H9 (cell line): ENCODE results near the gene TKFC. TPM values are rescaled to one million over a fixed set of nuclear protein-coding genes. Genes with fewer than 3 reads are reported as not detected.

ENCODE experiments used
- DNase-seq: peaks from one replicate; pipeline ENCODE4 v3.0.0-alpha.2; 2017
- H2AFZ ChIP-seq: one replicate; pipeline ENCODE4 v1.6.1; 2013; ENCODE audit warnings: mild to moderate bottlenecking, low read length, control low read depth, moderate library complexity
- H2AK5ac ChIP-seq: 2 replicates; pipeline ENCODE4 v1.6.1; 2013; ENCODE audit warnings: low read length, control low read depth, mixed read lengths; ENCODE audit not compliant: insufficient read length
- H2BK120ac ChIP-seq: one replicate; pipeline ENCODE4 v1.6.1; 2013; ENCODE audit warnings: low read depth, mild to moderate bottlenecking, low read length, control low read depth, inconsistent platforms; ENCODE audit not compliant: poor library complexity, severe bottlenecking
- H2BK12ac ChIP-seq: 2 replicates; pipeline ENCODE4 v1.6.1; 2013; ENCODE audit warnings: low read length, control low read depth, mixed read lengths, low read depth; ENCODE audit not compliant: insufficient read length
- H2BK15ac ChIP-seq: 2 replicates; pipeline ENCODE4 v1.6.1; 2013; ENCODE audit warnings: low read depth, low read length, control low read depth
- H2BK20ac ChIP-seq: one replicate; pipeline ENCODE4 v1.6.1; 2013; ENCODE audit warnings: low read depth, mild to moderate bottlenecking, low read length, control low read depth, inconsistent platforms; ENCODE audit not compliant: poor library complexity, severe bottlenecking
- H2BK5ac ChIP-seq: 2 replicates; pipeline ENCODE4 v1.6.1; 2013; ENCODE audit warnings: low read length, control low read depth, mixed read lengths; ENCODE audit not compliant: insufficient read length
- H3K14ac ChIP-seq: 2 replicates; pipeline ENCODE4 v1.6.1; 2013; ENCODE audit warnings: low read length, control low read depth; ENCODE audit not compliant: insufficient read depth
- H3K18ac ChIP-seq: 2 replicates; pipeline ENCODE4 v1.6.1; 2013; ENCODE audit warnings: low read depth, mild to moderate bottlenecking, mixed read lengths, low read length, control low read depth; ENCODE audit not compliant: insufficient read length
- H3K23ac ChIP-seq: 2 replicates; pipeline ENCODE4 v1.6.1; 2013; ENCODE audit warnings: low read length, control low read depth, mixed read lengths, low read depth; ENCODE audit not compliant: insufficient read length
- H3K23me2 ChIP-seq: 2 replicates; pipeline ENCODE4 v1.6.1; 2013; ENCODE audit warnings: low read depth, mild to moderate bottlenecking, mixed read lengths, low read length, control low read depth; ENCODE audit not compliant: insufficient read length, poor library complexity, severe bottlenecking
- H3K27ac ChIP-seq: 2 replicates; pipeline ENCODE4 v1.5.1; 2013; ENCODE audit warnings: low read length, control low read depth, mixed read lengths, low read depth; ENCODE audit not compliant: insufficient read length
- H3K27me3 ChIP-seq: 2 replicates; pipeline ENCODE4 v1.6.1; 2013; ENCODE audit warnings: low read length, control low read depth, inconsistent platforms; ENCODE audit not compliant: insufficient read depth
- H3K4ac ChIP-seq: 2 replicates; pipeline ENCODE4 v1.6.1; 2013; ENCODE audit warnings: low read depth, mild to moderate bottlenecking, control low read depth, inconsistent platforms, low read length, moderate library complexity
- H3K4me1 ChIP-seq: 2 replicates; pipeline ENCODE4 v1.6.1; 2013; ENCODE audit warnings: low read length, control low read depth, inconsistent platforms; ENCODE audit not compliant: insufficient read depth
- H3K4me2 ChIP-seq: 2 replicates; pipeline ENCODE4 v1.6.1; 2013; ENCODE audit warnings: low read length, control low read depth, mixed read lengths; ENCODE audit not compliant: insufficient read length, insufficient read depth
- H3K56ac ChIP-seq: 2 replicates; pipeline ENCODE4 v1.6.1; 2013; ENCODE audit warnings: low read depth, mild to moderate bottlenecking, mixed read lengths, low read length, control low read depth; ENCODE audit not compliant: insufficient read length
- H3K79me1 ChIP-seq: 2 replicates; pipeline ENCODE4 v1.6.1; 2013; ENCODE audit warnings: low read depth, mild to moderate bottlenecking, moderate library complexity, low read length, control low read depth, inconsistent platforms; ENCODE audit not compliant: insufficient read depth, poor library complexity, severe bottlenecking
- H3K79me2 ChIP-seq: 2 replicates; pipeline ENCODE4 v1.6.1; 2013; ENCODE audit warnings: low read length, control low read depth, inconsistent platforms; ENCODE audit not compliant: insufficient read depth
- H3K9ac ChIP-seq: 2 replicates; pipeline ENCODE4 v1.6.1; 2013; ENCODE audit warnings: low read length, control low read depth, mixed read lengths; ENCODE audit not compliant: insufficient read length; ENCODE audit errors: extremely low read depth
- H3K9me3 ChIP-seq: one replicate; pipeline ENCODE4 v1.6.1; 2013; ENCODE audit warnings: low read depth, low read length, inconsistent platforms; ENCODE audit not compliant: control insufficient read depth
- H3T11ph ChIP-seq: one replicate; pipeline ENCODE4 v1.6.1; 2013; ENCODE audit warnings: mild to moderate bottlenecking, low read length, control low read depth, inconsistent platforms
- H4K20me1 ChIP-seq: one replicate; pipeline ENCODE4 v1.6.1; 2013; ENCODE audit not compliant: control insufficient read depth, insufficient read length, insufficient read depth
- H4K5ac ChIP-seq: 2 replicates; pipeline ENCODE4 v1.6.1; 2013; ENCODE audit warnings: low read depth, mild to moderate bottlenecking, mixed read lengths, low read length, control low read depth; ENCODE audit not compliant: insufficient read length
- H4K8ac ChIP-seq: replicated peaks from 2 replicates; pipeline ENCODE4 v1.6.1; 2013; ENCODE audit warnings: low read length, control low read depth, mixed read lengths, low read depth; ENCODE audit not compliant: insufficient read length
- H4K91ac ChIP-seq: 2 replicates; pipeline ENCODE4 v1.6.1; 2013; ENCODE audit warnings: low read depth, mild to moderate bottlenecking, moderate library complexity, mixed read lengths, low read length, control low read depth; ENCODE audit not compliant: insufficient read length
- H3K27ac Mint-ChIP-seq, 3 experiments: 2 replicates in 2 of 3; 3 replicates in 1 of 3; pipeline ENCODE4 v1.8.0; 2020 to 2021; ENCODE audit warnings: mixed read lengths in 3 of 3, mild to moderate bottlenecking in 1 of 3, moderate library complexity in 1 of 3
- H3K27me3 Mint-ChIP-seq: 2 replicates; pipeline ENCODE4 v1.8.0; 2021; ENCODE audit warnings: low read depth, mild to moderate bottlenecking, moderate library complexity, mixed read lengths
- H3K36me3 Mint-ChIP-seq, 3 experiments: 2 replicates in 2 of 3; 3 replicates in 1 of 3; pipeline ENCODE4 v1.8.0; 2020 to 2021; ENCODE audit warnings: low read depth in 3 of 3, mixed read lengths in 3 of 3; ENCODE audit not compliant: insufficient read depth in 1 of 3
- H3K4me1 Mint-ChIP-seq, 2 experiments: 2 replicates each; pipeline ENCODE4 v1.8.0; 2020; ENCODE audit warnings: mixed read lengths in 2 of 2
- H3K4me3 Mint-ChIP-seq, 2 experiments: 2 replicates in 1 of 2; 3 replicates in 1 of 2; pipeline ENCODE4 v1.8.0; 2020 to 2021; ENCODE audit warnings: mild to moderate bottlenecking in 2 of 2, mixed read lengths in 2 of 2, moderate library complexity in 1 of 2
- H3K9me3 Mint-ChIP-seq, 2 experiments: 2 replicates in 1 of 2; 3 replicates in 1 of 2; pipeline ENCODE4 v1.8.0; 2020; ENCODE audit warnings: mild to moderate bottlenecking in 2 of 2, mixed read lengths in 2 of 2, moderate library complexity in 1 of 2
- CTCF ChIP-seq: fragments of 200-600 bp; sonication (generic); conservative IDR thresholded peaks from 3 replicates; pipeline ENCODE4 v1.8.0; 2021; ENCODE audit warnings: antibody characterized with exemption, mild to moderate bottlenecking
- WGBS: extraction: QIAGEN DNeasy Blood & Tissue Kit; methylation state at CpG from one replicate; pipeline ENCODE4 v1.1.7; 2013; ENCODE audit warnings: missing lambda C conversion rate, low lambda C conversion rate, mixed read lengths; ENCODE audit not compliant: insufficient read length; ENCODE audit errors: extremely low coverage; 5-methylcytosine and 5-hydroxymethylcytosine counted together
- total RNA-seq: library from RNA; stranded (reverse); gene quantifications from 2 replicates; pipeline ENCODE4 v1.2.1, GENCODE V29; 2021

TKFC gene
- total RNA-seq, 1 experiment from 2014 or later = 59.0 TPM

GRCh38 chr11:61354208-61354607 lies 21.2 kb downstream of the TKFC start:
- no peak overlapping the region for H3K9ac ChIP-seq
- H3K14ac ChIP-seq = no peak overlapping the region
- no peak overlapping the region for H2BK12ac ChIP-seq
- TF ChIP-seq CTCF = no peak
- no peaks in the 10 kb centered on the region for H4K20me1 ChIP-seq
- no peak overlapping the region for H3K4me2 ChIP-seq
- H2BK5ac ChIP-seq = no peak overlapping the region
- no peak for DNase-seq
- H3K9me3 Mint-ChIP-seq = no peaks in the 10 kb centered on the region
- H3K27ac Mint-ChIP-seq = no peak overlapping the region; a peak in 1 of 7 replicates
- H2BK20ac ChIP-seq = no peak overlapping the region
- no peak overlapping the region for H3K27ac ChIP-seq
- H3K79me2 ChIP-seq = no peaks in the 10 kb centered on the region
- H3K23ac ChIP-seq = no peak overlapping the region
- H4K91ac ChIP-seq = no peak overlapping the region
- no peak overlapping the region for H4K8ac ChIP-seq
- no peaks in the 10 kb centered on the region for H3K27me3 ChIP-seq
- peaks cover 5 to 33% (median 22%) of the 10 kb centered on the region in 3 experiments; a peak in 6 of 7 replicates for H3K36me3 Mint-ChIP-seq
- H2AK5ac ChIP-seq = no peak overlapping the region
- H3K79me1 ChIP-seq = no peaks in the 10 kb centered on the region
- H3K4me3 Mint-ChIP-seq = no peak overlapping the region
- WGBS = no CpG with 5 or more reads among the region's 2 CpGs
- H3K4ac ChIP-seq = no peak overlapping the region
- no peak overlapping the region for H4K5ac ChIP-seq
- no peak overlapping the region for H2AFZ ChIP-seq
- no peak overlapping the region for H2BK15ac ChIP-seq
- H3K23me2 ChIP-seq = no peaks in the 10 kb centered on the region
- H3K4me1 ChIP-seq = no peaks in the 10 kb centered on the region
- H2BK120ac ChIP-seq = no peak overlapping the region
- no peak overlapping the region for H3T11ph ChIP-seq
- H3K4me1 Mint-ChIP-seq = no peaks in the 10 kb centered on the region
- H3K56ac ChIP-seq = no peak overlapping the region
- H3K27me3 Mint-ChIP-seq = no peaks in the 10 kb centered on the region
- no peak overlapping the region for H3K18ac ChIP-seq
- H3K9me3 ChIP-seq = no peaks in the 10 kb centered on the region
